Measurements from ENCODE around the gene PLEKHJ1. TPM values are rescaled to one million over a fixed set of nuclear protein-coding genes. Genes with fewer than 3 reads are reported as not detected.
A peak's percentile ranks its signal among the peaks of the same experiment; 100 is the strongest.

PLEKHJ1 gene
- total RNA-seq, 1 experiment from 2014 or later: 119 TPM

DNA sequence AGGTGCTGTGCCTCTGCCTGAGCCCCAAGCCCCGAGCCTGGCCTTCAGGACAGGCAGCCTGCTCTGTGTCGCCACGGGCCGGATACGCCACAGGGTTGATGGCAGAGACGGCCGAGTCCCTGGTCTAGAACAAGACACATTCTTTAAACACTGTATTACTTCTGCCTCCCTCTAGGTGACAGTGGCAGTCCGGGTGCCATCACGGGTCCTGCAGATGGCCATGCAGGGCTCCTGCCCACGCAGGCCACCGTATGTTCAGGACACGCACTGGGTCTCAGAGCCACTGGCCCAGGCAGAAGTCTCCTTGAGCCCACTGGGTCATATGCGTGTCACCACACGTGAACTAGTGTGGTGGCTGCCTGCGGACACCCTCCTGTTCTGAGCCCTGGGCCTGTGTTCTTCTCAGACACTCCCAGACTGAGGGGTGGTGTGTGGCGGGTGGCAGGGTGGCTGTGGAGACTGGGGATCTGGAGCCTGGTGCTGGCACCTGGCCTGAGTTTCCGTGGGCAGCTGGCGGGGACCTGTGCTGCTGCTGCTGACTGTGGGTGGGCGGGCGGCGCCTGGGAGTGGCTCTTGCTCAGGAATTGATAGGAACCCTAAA lies 4.4 kb downstream of the PLEKHJ1 start:
- Mint-ChIP-seq H3K9me3 (ENCODE audit: unreplicated experiment) (no peaks in the 10 kb centered on the region), H3K4me1 (ENCODE audit: low read depth, unreplicated experiment) (no peaks in the 10 kb centered on the region), H3K36me3 (ENCODE audit: insufficient read depth, unreplicated experiment) (peaks cover 97% of the 10 kb centered on the region), H3K27ac (ENCODE audit: unreplicated experiment) (peak overlapping the region; percentile 71), H3K27me3 (ENCODE audit: insufficient read depth, unreplicated experiment) (no peaks in the 10 kb centered on the region), H3K4me3 (ENCODE audit: unreplicated experiment) (no peak overlapping the region)
- no peaks in the 10 kb centered on the region for H3K27me3 ChIP-seq (replicated peaks; ENCODE audit: control insufficient read depth, insufficient read depth, low read length)
- ChIA-PET CTCF (no interaction called here), POLR2A (no interaction called here)
- H3K36me3 ChIP-seq (ENCODE audit: control insufficient read depth, insufficient read depth, low read length): peaks cover 3% of the 10 kb centered on the region; the same call in 1 of the 2 replicates
- TF ChIP-seq, protein P1, sequence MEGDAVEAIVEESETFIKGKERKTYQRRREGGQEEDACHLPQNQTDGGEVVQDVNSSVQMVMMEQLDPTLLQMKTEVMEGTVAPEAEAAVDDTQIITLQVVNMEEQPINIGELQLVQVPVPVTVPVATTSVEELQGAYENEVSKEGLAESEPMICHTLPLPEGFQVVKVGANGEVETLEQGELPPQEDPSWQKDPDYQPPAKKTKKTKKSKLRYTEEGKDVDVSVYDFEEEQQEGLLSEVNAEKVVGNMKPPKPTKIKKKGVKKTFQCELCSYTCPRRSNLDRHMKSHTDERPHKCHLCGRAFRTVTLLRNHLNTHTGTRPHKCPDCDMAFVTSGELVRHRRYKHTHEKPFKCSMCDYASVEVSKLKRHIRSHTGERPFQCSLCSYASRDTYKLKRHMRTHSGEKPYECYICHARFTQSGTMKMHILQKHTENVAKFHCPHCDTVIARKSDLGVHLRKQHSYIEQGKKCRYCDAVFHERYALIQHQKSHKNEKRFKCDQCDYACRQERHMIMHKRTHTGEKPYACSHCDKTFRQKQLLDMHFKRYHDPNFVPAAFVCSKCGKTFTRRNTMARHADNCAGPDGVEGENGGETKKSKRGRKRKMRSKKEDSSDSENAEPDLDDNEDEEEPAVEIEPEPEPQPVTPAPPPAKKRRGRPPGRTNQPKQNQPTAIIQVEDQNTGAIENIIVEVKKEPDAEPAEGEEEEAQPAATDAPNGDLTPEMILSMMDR (IDR thresholded peaks at IDR 0.05; ENCODE audit: insufficient read depth in 1 of 2, low read depth in 1 of 2, low read length in 1 of 2, severe bottlenecking in 1 of 2, unreplicated experiment in 1 of 2): peak in 1 of 2 experiments; percentile 11
- intact Hi-C loops (cut with micrococcal nuclease; ENCODE audit: unreplicated experiment): no loop called here
- H3K4me1 ChIP-seq: no peaks in the 10 kb centered on the region
- no peak overlapping the region for H3K4me3 ChIP-seq (ENCODE audit: low read depth, low read length)
- no peaks in the 10 kb centered on the region for H3K9me3 ChIP-seq
- no TSS peak for BruUV-seq (replicated peaks)
- DNase-seq: peak in 1 of 2 experiments; percentile 35

DNA sequence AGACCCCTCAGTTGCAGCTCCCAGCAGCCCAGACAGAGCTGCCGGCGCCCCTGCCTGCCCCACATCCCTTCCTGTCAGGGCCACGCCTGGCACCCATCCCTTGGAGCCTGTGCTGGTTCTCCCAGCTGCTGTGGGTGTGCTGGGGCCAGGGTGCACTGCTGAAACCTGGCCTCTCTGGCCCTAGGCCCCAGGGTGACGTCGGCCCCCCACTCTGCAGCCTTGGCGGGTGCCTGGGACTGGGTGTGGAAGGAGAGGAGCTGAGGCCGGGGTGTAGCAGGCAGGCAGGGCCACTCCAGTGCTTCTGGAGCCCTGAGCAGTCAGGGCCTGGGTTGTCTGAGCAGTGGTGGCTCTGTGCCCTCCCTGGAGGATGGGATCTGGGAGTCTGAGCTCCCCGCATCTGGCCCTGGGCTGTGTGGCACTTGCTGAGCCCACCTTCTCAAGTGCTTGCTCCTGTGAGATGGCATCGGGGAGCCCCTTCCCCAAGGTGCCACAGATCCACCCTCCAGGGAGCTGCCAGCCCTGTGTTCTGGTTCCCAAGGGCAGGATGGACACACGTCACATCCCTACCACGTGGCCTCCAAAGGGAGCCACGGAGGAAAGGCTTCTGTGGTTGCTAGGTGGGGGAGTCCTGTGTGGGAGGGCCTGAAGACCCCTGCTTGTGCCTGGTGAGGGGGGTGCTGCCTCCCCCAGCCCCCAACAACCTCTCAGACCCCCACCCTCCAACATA lies 5.2 kb downstream of the PLEKHJ1 start:
- H3K27ac Mint-ChIP-seq (ENCODE audit: unreplicated experiment): peak overlapping the region; percentile 71
- intact Hi-C loops (cut with micrococcal nuclease; ENCODE audit: unreplicated experiment): no loop called here

DNA sequence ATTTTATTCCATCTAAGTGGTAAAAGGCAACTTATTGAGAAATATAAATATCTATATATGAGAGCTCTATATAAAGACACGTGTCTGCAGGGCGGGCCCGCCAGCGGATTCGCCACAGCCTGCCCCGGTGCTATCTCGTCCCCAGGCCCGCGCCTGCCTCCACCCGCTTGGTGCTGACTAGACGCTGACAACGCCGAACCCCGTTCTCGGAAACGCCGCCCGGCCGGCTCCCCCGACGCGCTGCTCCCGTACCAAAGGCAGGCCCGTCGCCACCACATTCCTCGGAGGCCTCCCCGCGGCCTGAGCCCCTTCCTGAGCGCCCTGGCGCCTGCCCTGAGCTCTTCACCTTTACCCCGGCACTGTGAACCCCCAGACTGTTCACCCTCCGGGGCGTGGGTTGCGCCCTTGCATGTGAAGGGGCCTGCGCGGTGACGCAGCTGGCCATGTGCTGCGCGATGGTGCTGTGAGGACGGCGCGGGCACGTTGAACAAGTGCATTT lies 6.0 kb downstream of the PLEKHJ1 start:
- no peaks in the 10 kb centered on the region for H3K4me1 ChIP-seq
- intact Hi-C loops (cut with micrococcal nuclease; ENCODE audit: unreplicated experiment): no loop called here
- no TSS peak for BruUV-seq (replicated peaks)
- Mint-ChIP-seq H3K9me3 (ENCODE audit: unreplicated experiment) (no peaks in the 10 kb centered on the region), H3K27me3 (ENCODE audit: insufficient read depth, unreplicated experiment) (no peaks in the 10 kb centered on the region), H3K27ac (ENCODE audit: unreplicated experiment) (peak overlapping the region; percentile 71), H3K4me1 (ENCODE audit: low read depth, unreplicated experiment) (no peaks in the 10 kb centered on the region), H3K4me3 (ENCODE audit: unreplicated experiment) (no peak overlapping the region), H3K36me3 (ENCODE audit: insufficient read depth, unreplicated experiment) (peaks cover 97% of the 10 kb centered on the region)
- ChIA-PET CTCF (no interaction called here), POLR2A (no interaction called here)
- H3K36me3 ChIP-seq (ENCODE audit: control insufficient read depth, insufficient read depth, low read length): peaks cover 3% of the 10 kb centered on the region; the same call in 1 of the 2 replicates
- no peak for DNase-seq
- TF ChIP-seq, protein P1 (IDR thresholded peaks at IDR 0.05; ENCODE audit: insufficient read depth in 1 of 2, low read depth in 1 of 2, low read length in 1 of 2, severe bottlenecking in 1 of 2, unreplicated experiment in 1 of 2): no peak
- H3K9me3 ChIP-seq: no peaks in the 10 kb centered on the region
- no peaks in the 10 kb centered on the region for H3K27me3 ChIP-seq (replicated peaks; ENCODE audit: control insufficient read depth, insufficient read depth, low read length)
- H3K4me3 ChIP-seq (ENCODE audit: low read depth, low read length): no peak overlapping the region

More for the DNA sequence above, 5.2 kb downstream of the PLEKHJ1 start:
- H3K9me3 Mint-ChIP-seq (ENCODE audit: unreplicated experiment): no peaks in the 10 kb centered on the region
- H3K27me3 Mint-ChIP-seq (ENCODE audit: insufficient read depth, unreplicated experiment): no peaks in the 10 kb centered on the region
- H3K36me3 Mint-ChIP-seq (ENCODE audit: insufficient read depth, unreplicated experiment): peaks cover 97% of the 10 kb centered on the region
- H3K4me1 Mint-ChIP-seq (ENCODE audit: low read depth, unreplicated experiment): no peaks in the 10 kb centered on the region
- no TSS peak for BruUV-seq (replicated peaks)
- TF ChIP-seq, protein P1 (IDR thresholded peaks at IDR 0.05; ENCODE audit: insufficient read depth in 1 of 2, low read depth in 1 of 2, low read length in 1 of 2, severe bottlenecking in 1 of 2, unreplicated experiment in 1 of 2): no peak
- Histone ChIP-seq H3K4me3 (ENCODE audit: low read depth, low read length) (no peak overlapping the region), H3K27me3 (replicated peaks; ENCODE audit: control insufficient read depth, insufficient read depth, low read length) (no peaks in the 10 kb centered on the region), H3K4me1 (no peaks in the 10 kb centered on the region), H3K36me3 (ENCODE audit: control insufficient read depth, insufficient read depth, low read length) (peaks cover 3% of the 10 kb centered on the region; the same call in 1 of the 2 replicates), H3K9me3 (no peaks in the 10 kb centered on the region)
- CTCF ChIA-PET: no interaction called here
- no peak overlapping the region for H3K4me3 Mint-ChIP-seq (ENCODE audit: unreplicated experiment)
- POLR2A ChIA-PET: no interaction called here
- DNase-seq: no peak

Measured in Caco-2 (cell line).